K562 (cell line): ENCODE results near the gene APCDD1L. TPM values are rescaled to one million over a fixed set of nuclear protein-coding genes. Genes with fewer than 3 reads are reported as not detected.

Experiments
- CBX1 ChIP-seq: sonication (generic); IDR thresholded peaks from 2 replicates; pipeline ENCODE4 v1.6.1; 2016; ENCODE audit warnings: antibody characterized with exemption, low read depth, mild to moderate bottlenecking
- HMG20B ChIP-seq: fragments of 250-450 bp; sonication (Bioruptor Pico); IDR thresholded peaks from 2 replicates; pipeline ENCODE4 v1.5.0; 2021; ENCODE audit warnings: mild to moderate bottlenecking
- PHF20 ChIP-seq: fragments of 450-650 bp; IDR thresholded peaks from 2 replicates; pipeline ENCODE4 v1.6.1; 2018; ENCODE audit not compliant: partially characterized antibody
- XRCC5 ChIP-seq: fragments of 200-400 bp; formaldehyde crosslinking; IDR thresholded peaks from 2 replicates; pipeline ENCODE4 v1.6.1; 2017; ENCODE audit warnings: low read depth, mild to moderate bottlenecking, low read length
- ZNF764 ChIP-seq: fragments of 250-450 bp; sonication (Bioruptor Pico); IDR thresholded peaks from 2 replicates; pipeline ENCODE4 v1.4.0; 2020; ENCODE audit warnings: low read depth, mild to moderate bottlenecking, moderate library complexity
- ZSCAN32 ChIP-seq: fragments of 450-650 bp; formaldehyde crosslinking; IDR thresholded peaks from 2 replicates; pipeline ENCODE4 v1.4.0; 2020; ENCODE audit warnings: mild to moderate bottlenecking, moderate library complexity
- polyA plus RNA-seq, 8 experiments: library from polyadenylated mRNA; depleted of rRNA in 4 of 8; stranded (reverse) in 5 of 8; unstranded in 3 of 8; fragments of >200 nt; fragmentation: Nextera tagmentation in 2 of 8; fragmentation: Illumina TruSeq in 1 of 8; extraction: Ambion mirVana in 2 of 8; extraction: Trizol in 1 of 8; gene quantifications; 2 replicates each; pipeline versions ENCODE4 v1.2.1 to v1.2.3, GENCODE V29; 2011 to 2014; ENCODE audit warnings: inconsistent platforms in 1 of 8, missing spikeins in 1 of 8
- total RNA-seq, 7 experiments: library from RNA; depleted of rRNA in 6 of 7; stranded (reverse); fragments of >200 nt in 6 of 7; fragmentation: Illumina TruSeq in 2 of 7; extraction: Trizol in 2 of 7; gene quantifications; 2 replicates each; pipeline versions ENCODE4 v1.2.1 to v1.2.3, GENCODE V29; 2011 to 2021; ENCODE audit warnings: low replicate concordance in 1 of 7
- TF ChIP-seq, protein P1 (sequence below): sonication (generic); formaldehyde crosslinking; IDR thresholded peaks from 2 replicates; pipeline ENCODE4 v1.8.0; 2023; ENCODE audit warnings: mild to moderate bottlenecking, missing genetic modification reagents
- TF ChIP-seq, protein P2 (sequence below): sonication (generic); formaldehyde crosslinking; IDR thresholded peaks from 2 replicates; pipeline ENCODE4 v1.8.1; 2023; ENCODE audit warnings: mild to moderate bottlenecking, missing genetic modification reagents, moderate library complexity
- TF ChIP-seq, protein P3 (sequence below), 3 experiments: IDR thresholded peaks in 2 of 3; conservative IDR thresholded peaks in 1 of 3; 2 replicates each; pipeline ENCODE4 v1.5.1; 2011 to 2012; ENCODE audit warnings: low read length in 3 of 3, mild to moderate bottlenecking in 3 of 3, control low read depth in 2 of 3, improper control_type of control experiment in 1 of 3, inconsistent platforms in 1 of 3, low read depth in 1 of 3, mixed read lengths in 1 of 3, moderate library complexity in 1 of 3; ENCODE audit not compliant: insufficient read depth in 2 of 3

APCDD1L gene
- total and polyA plus RNA-seq, 9 of the 15 experiments (the other 6 are each of a cell fraction or from before 2014, with no cell fraction given), result not detected

- TF ChIP-seq, protein P1, sequence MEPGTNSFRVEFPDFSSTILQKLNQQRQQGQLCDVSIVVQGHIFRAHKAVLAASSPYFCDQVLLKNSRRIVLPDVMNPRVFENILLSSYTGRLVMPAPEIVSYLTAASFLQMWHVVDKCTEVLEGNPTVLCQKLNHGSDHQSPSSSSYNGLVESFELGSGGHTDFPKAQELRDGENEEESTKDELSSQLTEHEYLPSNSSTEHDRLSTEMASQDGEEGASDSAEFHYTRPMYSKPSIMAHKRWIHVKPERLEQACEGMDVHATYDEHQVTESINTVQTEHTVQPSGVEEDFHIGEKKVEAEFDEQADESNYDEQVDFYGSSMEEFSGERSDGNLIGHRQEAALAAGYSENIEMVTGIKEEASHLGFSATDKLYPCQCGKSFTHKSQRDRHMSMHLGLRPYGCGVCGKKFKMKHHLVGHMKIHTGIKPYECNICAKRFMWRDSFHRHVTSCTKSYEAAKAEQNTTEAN (CRISPR knock-in tag), result no peak
- TF ChIP-seq CBX1, result no peak
- TF ChIP-seq, protein P2, sequence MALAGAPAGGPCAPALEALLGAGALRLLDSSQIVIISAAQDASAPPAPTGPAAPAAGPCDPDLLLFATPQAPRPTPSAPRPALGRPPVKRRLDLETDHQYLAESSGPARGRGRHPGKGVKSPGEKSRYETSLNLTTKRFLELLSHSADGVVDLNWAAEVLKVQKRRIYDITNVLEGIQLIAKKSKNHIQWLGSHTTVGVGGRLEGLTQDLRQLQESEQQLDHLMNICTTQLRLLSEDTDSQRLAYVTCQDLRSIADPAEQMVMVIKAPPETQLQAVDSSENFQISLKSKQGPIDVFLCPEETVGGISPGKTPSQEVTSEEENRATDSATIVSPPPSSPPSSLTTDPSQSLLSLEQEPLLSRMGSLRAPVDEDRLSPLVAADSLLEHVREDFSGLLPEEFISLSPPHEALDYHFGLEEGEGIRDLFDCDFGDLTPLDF (CRISPR knock-in tag), result no peak
- TF ChIP-seq PHF20, result no peak
- TF ChIP-seq, protein P3, sequence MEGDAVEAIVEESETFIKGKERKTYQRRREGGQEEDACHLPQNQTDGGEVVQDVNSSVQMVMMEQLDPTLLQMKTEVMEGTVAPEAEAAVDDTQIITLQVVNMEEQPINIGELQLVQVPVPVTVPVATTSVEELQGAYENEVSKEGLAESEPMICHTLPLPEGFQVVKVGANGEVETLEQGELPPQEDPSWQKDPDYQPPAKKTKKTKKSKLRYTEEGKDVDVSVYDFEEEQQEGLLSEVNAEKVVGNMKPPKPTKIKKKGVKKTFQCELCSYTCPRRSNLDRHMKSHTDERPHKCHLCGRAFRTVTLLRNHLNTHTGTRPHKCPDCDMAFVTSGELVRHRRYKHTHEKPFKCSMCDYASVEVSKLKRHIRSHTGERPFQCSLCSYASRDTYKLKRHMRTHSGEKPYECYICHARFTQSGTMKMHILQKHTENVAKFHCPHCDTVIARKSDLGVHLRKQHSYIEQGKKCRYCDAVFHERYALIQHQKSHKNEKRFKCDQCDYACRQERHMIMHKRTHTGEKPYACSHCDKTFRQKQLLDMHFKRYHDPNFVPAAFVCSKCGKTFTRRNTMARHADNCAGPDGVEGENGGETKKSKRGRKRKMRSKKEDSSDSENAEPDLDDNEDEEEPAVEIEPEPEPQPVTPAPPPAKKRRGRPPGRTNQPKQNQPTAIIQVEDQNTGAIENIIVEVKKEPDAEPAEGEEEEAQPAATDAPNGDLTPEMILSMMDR (IDR thresholded peaks at IDR 0.05 in 2 of 3, conservative IDR thresholded peaks at IDR 0.05 in 1 of 3; ENCODE audit: insufficient read depth in 2 of 3, low read depth in 1 of 3, low read length in 3 of 3), result peak; percentile 77 to 81 (median 79)
- TF ChIP-seq ZNF764 (CRISPR knock-in tag), result no peak
- TF ChIP-seq HMG20B (CRISPR knock-in tag), result no peak
- 0 out of 2 replicates have a peak, but pooled peaks have one; percentile 31 for TF ChIP-seq XRCC5
- no peak for TF ChIP-seq ZSCAN32 (CRISPR knock-in tag)
- TF ChIP-seq, all 486 proteins: peak for 5
These were observed 67.4 kb downstream of the APCDD1L start (continued) for GRCh38 chr20:58447511-58448391.
